D721Med (cell line): ENCODE data around the gene CFTR.

Source experiments
- DNase-seq: peaks from one replicate; pipeline ENCODE4 v3.0.0; 2011; ENCODE audit warnings: low spot score; ENCODE audit not compliant: insufficient read length
- FAIRE-seq: peaks from 2 replicates; lab custom pipeline; 2011; peaks lifted over from hg19 to GRCh38; lab: Jason Lieb, UNC
- CTCF ChIP-seq: IDR thresholded peaks from 2 replicates; pipeline ENCODE4 v1.5.1; 2012; ENCODE audit warnings: mild to moderate bottlenecking, control low read depth; ENCODE audit not compliant: insufficient read depth; ENCODE audit errors: missing control alignments

CFTR gene

DNA sequence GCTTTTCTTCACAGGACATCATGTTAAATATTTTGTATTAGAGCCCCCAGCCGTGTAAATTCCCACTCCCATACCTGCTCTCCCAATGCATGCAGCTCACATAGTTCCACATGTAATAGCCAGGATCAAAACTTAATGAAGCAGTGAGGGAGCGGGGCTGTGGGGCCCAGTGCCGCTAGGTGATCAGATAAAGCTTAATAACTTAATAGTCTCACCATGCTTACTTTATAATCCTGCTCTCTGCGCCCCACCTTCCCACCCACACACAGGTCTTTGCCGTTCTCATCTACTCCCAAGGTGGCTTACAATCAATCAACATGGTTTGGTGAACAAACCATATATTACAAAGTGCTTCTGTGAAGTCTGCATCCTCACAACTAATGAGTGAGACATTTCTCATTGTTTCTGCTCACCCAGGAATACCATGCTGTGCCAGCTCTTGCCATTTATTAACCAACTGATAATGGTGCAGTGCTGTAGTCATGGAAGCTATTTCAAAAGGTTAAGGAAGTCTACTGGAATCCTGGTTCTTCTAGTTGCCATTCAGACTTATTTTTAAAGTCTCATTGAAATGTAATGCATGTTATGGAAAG, 237.0 kb downstream of the CFTR start:
- TF ChIP-seq CTCF: no peak
- FAIRE-seq (no peak), DNase-seq (no peak)

DNA sequence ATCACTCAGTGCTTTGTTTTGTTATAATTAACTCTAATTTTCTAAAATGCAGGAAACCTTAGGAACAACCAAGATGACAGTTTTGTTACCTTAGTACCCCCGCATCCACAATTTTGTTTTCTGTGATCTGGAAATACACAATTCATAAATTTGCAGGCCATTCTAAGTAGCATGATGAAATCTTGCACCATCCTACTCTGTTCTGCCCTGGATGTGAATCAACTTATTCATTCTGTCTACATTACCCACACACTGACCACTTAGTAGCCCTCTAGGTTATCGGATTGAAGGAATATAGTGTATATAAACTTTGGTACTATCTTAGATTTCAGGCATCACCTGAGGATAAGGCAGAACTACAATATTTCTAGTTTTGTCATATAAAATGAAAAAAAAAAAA, 237.5 kb downstream of the CFTR start:
- DNase-seq (no peak), FAIRE-seq (no peak)
- no peak for TF ChIP-seq CTCF
